Hippocampal formation (tissue), 2 donors: Measurements from ENCODE around the gene EFL1.
"Not testable (repeated sequence)": the region's sequence is repeated elsewhere in the genome, so short reads cannot be mapped to it uniquely, and the experiment has no call there.

Experiments
- DNase-seq, 2 donors: peaks; one replicate each; lab custom pipeline; 2025; lab: John Stamatoyannopoulos, UW

EFL1 gene

GRCh38 chr15:82197733-82198594, 64.6 kb downstream of the EFL1 start:
- DNase-seq = peak; percentile 67 to 73

GRCh38 chr15:82196353-82196752, 66.2 kb downstream of the EFL1 start:
- DNase-seq = no peak

GRCh38 chr15:82195818-82196217, 66.7 kb downstream of the EFL1 start:
- DNase-seq = not testable (repeated sequence)

- DNase-seq = not testable (repeated sequence)
These were observed 68.0 kb downstream of the EFL1 start for GRCh38 chr15:82194488-82194887.

- not testable (repeated sequence) for DNase-seq
These were observed 69.1 kb downstream of the EFL1 start for GRCh38 chr15:82193435-82193834.

GRCh38 chr15:82192394-82192793, 70.1 kb downstream of the EFL1 start:
- not testable (repeated sequence) for DNase-seq

- DNase-seq = no peak
These were observed 75.7 kb downstream of the EFL1 start for GRCh38 chr15:82186719-82187406.

GRCh38 chr15:82186161-82186560, 76.4 kb downstream of the EFL1 start:
- DNase-seq = no peak

GRCh38 chr15:82184776-82185175, 77.8 kb downstream of the EFL1 start:
- peak in 1 of 2 donors; percentile 28 for DNase-seq

GRCh38 chr15:82184355-82184754, 78.2 kb downstream of the EFL1 start:
- no peak for DNase-seq

- DNase-seq = peak in 1 of 2 donors; percentile 49
These were observed 79.2 kb downstream of the EFL1 start for GRCh38 chr15:82183121-82184031.

- DNase-seq = no peak
These were observed 81.2 kb downstream of the EFL1 start for GRCh38 chr15:82181371-82181770.

GRCh38 chr15:82178061-82178460, 84.5 kb downstream of the EFL1 start:
- DNase-seq = no peak

GRCh38 chr15:82177291-82178010, 85.1 kb downstream of the EFL1 start:
- no peak for DNase-seq

- DNase-seq = no peak
These were observed 86.0 kb downstream of the EFL1 start for GRCh38 chr15:82176542-82176941.

GRCh38 chr15:82174471-82175235, 87.9 kb downstream of the EFL1 start:
- no peak for DNase-seq

GRCh38 chr15:82173108-82173507, 89.4 kb downstream of the EFL1 start:
- DNase-seq = no peak

- no peak for DNase-seq
These were observed 90.0 kb downstream of the EFL1 start for GRCh38 chr15:82172506-82172905.

- no peak for DNase-seq
These were observed 93.8 kb downstream of the EFL1 start for GRCh38 chr15:82168757-82169156.

GRCh38 chr15:82168296-82168695, 94.2 kb downstream of the EFL1 start:
- DNase-seq = no peak

GRCh38 chr15:82165948-82166376, 96.6 kb downstream of the EFL1 start:
- no peak for DNase-seq
